Right lobe of liver (tissue), 6 donors: ENCODE results near the gene GARIN5A. TPM values are rescaled to one million over a fixed set of nuclear protein-coding genes. Genes with fewer than 3 reads are reported as not detected.

Experiments
- ATAC-seq, 4 donors: fragments of 200-7000 bp; cut with Tn5 transposase; one replicate each; pipeline ENCODE4 v1.9.1; 2020; ENCODE audit warnings: mild to moderate bottlenecking in 4 of 4, moderate library complexity in 4 of 4
- DNase-seq, 3 donors: peaks; one replicate each; pipeline ENCODE4 v3.0.0-alpha.2; 2020
- H3K27ac ChIP-seq, 3 donors: fragments of 200-600 bp; one replicate each; pipeline ENCODE4 v1.8.0; 2022
- H3K27me3 ChIP-seq, 2 donors: fragments of 200-600 bp; one replicate each; pipeline ENCODE4 v1.8.0; 2022
- H3K36me3 ChIP-seq, 4 donors: fragments of 200-600 bp; sonication (generic) in 1 of 4; one replicate each; pipeline versions ENCODE4 v1.5.1 to v1.8.0; 2017 to 2022; ENCODE audit warnings: control low read depth in 1 of 4
- H3K4me1 ChIP-seq, 4 donors: fragments of 200-600 bp; sonication (generic) in 1 of 4; one replicate each; pipeline versions ENCODE4 v1.5.1 to v1.8.0; 2017 to 2022; ENCODE audit warnings: control low read depth in 1 of 4
- H3K4me3 ChIP-seq, 3 donors: fragments of 200-600 bp; one replicate each; pipeline ENCODE4 v1.8.0; 2022
- H3K9me3 ChIP-seq, 4 donors: fragments of 200-600 bp; sonication (generic) in 1 of 4; one replicate each; pipeline versions ENCODE4 v1.5.1 to v1.8.0; 2017 to 2022; ENCODE audit warnings: control low read depth in 1 of 4
- POLR2A ChIP-seq: fragments of 450-650 bp; IDR thresholded peaks from one replicate; pipeline ENCODE4 v1.6.1; 2017; ENCODE audit warnings: antibody characterized with exemption, mild to moderate bottlenecking
- WGBS: methylation state at CpG from one replicate; pipeline ENCODE4 v1.1.6; 2018; ENCODE audit warnings: low coverage, low lambda C conversion rate; ENCODE audit not compliant: insufficient coverage; ENCODE audit errors: missing lambda C conversion rate; 5-methylcytosine and 5-hydroxymethylcytosine counted together
- intact Hi-C, 2 donors: fragments of 100-400 bp; cut with DNase I; formaldehyde crosslinking; loops; one replicate each; pipeline versions ENCODE4 v1.11.2 to v1.14.1; 2022
- total RNA-seq, 6 experiments: library from RNA; depleted of rRNA in 2 of 6; stranded (reverse); fragments of >200 nt in 2 of 6; fragmentation: NEBNext Ultra II Directional in 3 of 6; extraction: Animal tissue kit (Norgen Biotek cat#: 25700) in 3 of 6; gene quantifications; one replicate each; pipeline versions ENCODE4 v1.1.0 to v1.2.4, GENCODE V29; 2016 to 2023
- TF ChIP-seq, protein P1 (sequence below), 4 donors: fragments of 200-600 bp in 3 of 4; fragments of 450-650 bp in 1 of 4; IDR thresholded peaks; one replicate each; pipeline versions ENCODE4 v1.5.1 to v1.8.0; 2016 to 2022; ENCODE audit warnings: antibody characterized with exemption in 4 of 4, mild to moderate bottlenecking in 2 of 4
- donor health status: DM: no; HTN: yes; CAD: no.
- donor health status: DM: no; HTN: no; CAD: no.
- donor health status: DM: no; HTN: no; CAD: no.
- donor health status: DM: no; HTN: yes; CAD: no.
- donor health status: DM: no; HTN: yes; CAD: no.

Gene GARIN5A
- total RNA-seq, 6 experiments from 2014 or later, result 0.68 to 2.3 (median 1.5) TPM

DNA sequence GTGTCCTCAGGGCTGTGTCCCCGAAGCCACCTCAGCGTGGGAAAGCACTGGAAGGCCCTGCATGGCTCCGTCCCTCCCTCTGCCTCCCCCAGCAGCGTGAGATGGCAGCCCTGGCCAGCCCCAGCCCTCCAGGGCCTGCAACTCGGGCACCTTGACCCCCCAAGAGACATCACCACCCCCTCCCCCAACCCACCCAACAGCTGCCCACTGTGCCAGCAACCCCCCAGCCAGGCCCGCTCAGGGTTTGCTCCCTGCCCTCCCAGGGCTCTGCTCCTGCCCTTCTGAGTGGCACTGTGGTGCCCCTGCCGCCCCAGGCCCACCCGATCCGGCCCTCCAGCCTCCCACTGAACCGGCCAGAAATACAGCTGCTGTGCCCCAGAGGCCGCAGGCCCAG, 38.5 kb upstream of the GARIN5A start:
- no peaks in the 10 kb centered on the region for H3K36me3 ChIP-seq
- no peak overlapping the region for H3K4me3 ChIP-seq
- peaks cover 0 to 17% (median 4%) of the 10 kb centered on the region in 4 donors for H3K4me1 ChIP-seq
- TF ChIP-seq, protein P1, sequence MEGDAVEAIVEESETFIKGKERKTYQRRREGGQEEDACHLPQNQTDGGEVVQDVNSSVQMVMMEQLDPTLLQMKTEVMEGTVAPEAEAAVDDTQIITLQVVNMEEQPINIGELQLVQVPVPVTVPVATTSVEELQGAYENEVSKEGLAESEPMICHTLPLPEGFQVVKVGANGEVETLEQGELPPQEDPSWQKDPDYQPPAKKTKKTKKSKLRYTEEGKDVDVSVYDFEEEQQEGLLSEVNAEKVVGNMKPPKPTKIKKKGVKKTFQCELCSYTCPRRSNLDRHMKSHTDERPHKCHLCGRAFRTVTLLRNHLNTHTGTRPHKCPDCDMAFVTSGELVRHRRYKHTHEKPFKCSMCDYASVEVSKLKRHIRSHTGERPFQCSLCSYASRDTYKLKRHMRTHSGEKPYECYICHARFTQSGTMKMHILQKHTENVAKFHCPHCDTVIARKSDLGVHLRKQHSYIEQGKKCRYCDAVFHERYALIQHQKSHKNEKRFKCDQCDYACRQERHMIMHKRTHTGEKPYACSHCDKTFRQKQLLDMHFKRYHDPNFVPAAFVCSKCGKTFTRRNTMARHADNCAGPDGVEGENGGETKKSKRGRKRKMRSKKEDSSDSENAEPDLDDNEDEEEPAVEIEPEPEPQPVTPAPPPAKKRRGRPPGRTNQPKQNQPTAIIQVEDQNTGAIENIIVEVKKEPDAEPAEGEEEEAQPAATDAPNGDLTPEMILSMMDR (IDR thresholded peaks at IDR 0.05), result no peak
- no peak for TF ChIP-seq POLR2A
- intact Hi-C loops, result no loop called here
- ATAC-seq, result no peak
- H3K9me3 ChIP-seq, result no peaks in the 10 kb centered on the region
- H3K27me3 ChIP-seq, result no peaks in the 10 kb centered on the region
- no CpG with 5 or more reads among the region's 11 CpGs for WGBS
- peak in 1 of 3 donors; percentile 49 for DNase-seq
- no peak overlapping the region for H3K27ac ChIP-seq

DNA sequence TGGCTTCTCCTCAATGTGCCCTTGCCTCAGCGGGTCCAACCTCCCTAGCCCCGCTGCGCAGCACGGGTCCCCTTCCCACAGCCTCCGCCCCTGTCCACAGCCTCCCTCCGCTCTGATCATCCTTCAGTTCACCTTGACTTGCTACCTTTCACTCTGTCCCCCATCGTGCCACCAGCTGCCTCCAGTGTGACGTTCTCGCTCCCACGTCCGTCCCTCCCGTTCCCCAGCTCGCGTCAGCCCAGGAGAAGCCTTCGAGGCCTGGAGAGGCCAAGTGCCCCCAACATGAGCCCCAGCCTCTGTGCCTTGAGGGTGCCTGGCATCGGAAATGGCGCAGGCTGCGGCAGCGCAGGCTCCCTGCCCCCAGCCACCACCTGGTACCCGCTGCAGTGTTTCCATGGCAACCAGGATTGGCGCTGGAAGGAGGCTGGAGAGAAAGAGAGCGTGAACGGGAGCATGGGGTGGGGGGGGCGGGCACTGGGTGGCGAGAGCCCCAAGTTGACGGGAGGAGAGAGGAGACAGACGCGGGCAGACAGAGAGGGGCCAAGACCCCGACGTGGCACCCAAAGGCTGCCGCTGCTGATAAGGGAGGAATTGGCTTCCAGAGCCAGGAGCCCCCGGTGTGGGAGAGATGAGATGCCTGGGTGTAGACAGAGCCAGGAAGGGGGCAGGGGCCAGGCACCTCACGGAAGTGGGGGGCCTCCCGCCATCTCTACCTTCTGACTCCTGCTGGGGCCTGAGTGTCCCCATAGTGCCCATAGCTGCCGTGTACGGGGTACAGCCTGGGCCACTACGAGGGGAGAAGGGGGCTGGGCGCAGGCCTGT, 37.9 kb upstream of the GARIN5A start:
- Histone ChIP-seq H3K4me3 (no peak overlapping the region), H3K4me1 (peaks cover 0 to 17% (median 4%) of the 10 kb centered on the region in 4 donors), H3K9me3 (no peaks in the 10 kb centered on the region), H3K27ac (no peak overlapping the region), H3K36me3 (no peaks in the 10 kb centered on the region), H3K27me3 (no peaks in the 10 kb centered on the region)
- TF ChIP-seq, protein P1 (IDR thresholded peaks at IDR 0.05), result no peak
- no peak for TF ChIP-seq POLR2A
- ATAC-seq, result no peak
- 62% methylated on average over 19 of the region's 38 CpGs for WGBS
- peak in 1 of 3 donors; percentile 50 for DNase-seq
- intact Hi-C loops, result no loop called here

DNA sequence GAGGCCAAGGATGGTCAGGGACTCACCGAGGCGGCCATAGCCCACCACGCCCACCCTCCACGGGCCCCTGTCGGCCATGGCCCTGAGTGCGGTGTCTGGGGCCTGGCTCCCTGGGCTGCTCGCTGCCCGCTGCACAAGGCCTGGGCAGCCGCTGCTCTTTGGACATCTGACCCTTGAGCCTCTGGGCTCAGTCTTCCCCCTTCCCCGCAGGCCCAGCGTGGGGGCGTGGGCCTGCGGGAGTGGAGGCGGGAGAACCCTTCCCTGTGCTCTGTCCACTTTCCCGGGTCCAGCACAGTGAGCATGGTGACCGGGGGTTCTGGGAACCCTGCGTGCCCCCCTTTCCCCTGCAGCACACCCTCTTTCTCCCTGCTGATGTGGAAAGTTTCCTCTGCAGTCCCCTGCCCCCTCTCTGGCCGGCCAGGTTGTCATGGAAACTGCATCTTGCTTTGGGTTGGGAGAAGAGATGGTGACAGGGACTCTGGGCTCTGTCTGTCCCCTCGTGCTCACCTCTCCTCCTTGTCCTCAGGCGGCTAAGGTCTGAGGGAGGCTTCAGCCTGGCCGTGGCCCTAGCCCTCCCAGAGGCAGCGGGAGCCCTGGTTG, 37.2 kb upstream of the GARIN5A start, which contains the start of gene ASPDH:
Gene ASPDH (minus strand): TSS at position 168 of the 600 bp plus-strand sequence. CDS start 90 bp downstream, at position 78.
- TF ChIP-seq POLR2A, result peak; percentile 75
- TF ChIP-seq, protein P1 (IDR thresholded peaks at IDR 0.05), result no peak
- no peaks in the 10 kb centered on the region for H3K27me3 ChIP-seq
- peaks cover 0 to 17% (median 4%) of the 10 kb centered on the region in 4 donors for H3K4me1 ChIP-seq
- ATAC-seq (peak; percentile 55 to 70 (median 62)), DNase-seq (peak in 2 of 3 donors; percentile 78 to 81)
- H3K27ac ChIP-seq, result peak within 1 kb of the TSS; percentile 63 to 85 (median 72)
- intact Hi-C loops, result no loop called here
- no peaks in the 10 kb centered on the region for H3K36me3 ChIP-seq
- H3K9me3 ChIP-seq, result no peaks in the 10 kb centered on the region
- 32% methylated on average over 9 of the region's 22 CpGs for WGBS
- H3K4me3 ChIP-seq, result peak within 1 kb of the TSS; percentile 32 to 59 (median 57)

DNA sequence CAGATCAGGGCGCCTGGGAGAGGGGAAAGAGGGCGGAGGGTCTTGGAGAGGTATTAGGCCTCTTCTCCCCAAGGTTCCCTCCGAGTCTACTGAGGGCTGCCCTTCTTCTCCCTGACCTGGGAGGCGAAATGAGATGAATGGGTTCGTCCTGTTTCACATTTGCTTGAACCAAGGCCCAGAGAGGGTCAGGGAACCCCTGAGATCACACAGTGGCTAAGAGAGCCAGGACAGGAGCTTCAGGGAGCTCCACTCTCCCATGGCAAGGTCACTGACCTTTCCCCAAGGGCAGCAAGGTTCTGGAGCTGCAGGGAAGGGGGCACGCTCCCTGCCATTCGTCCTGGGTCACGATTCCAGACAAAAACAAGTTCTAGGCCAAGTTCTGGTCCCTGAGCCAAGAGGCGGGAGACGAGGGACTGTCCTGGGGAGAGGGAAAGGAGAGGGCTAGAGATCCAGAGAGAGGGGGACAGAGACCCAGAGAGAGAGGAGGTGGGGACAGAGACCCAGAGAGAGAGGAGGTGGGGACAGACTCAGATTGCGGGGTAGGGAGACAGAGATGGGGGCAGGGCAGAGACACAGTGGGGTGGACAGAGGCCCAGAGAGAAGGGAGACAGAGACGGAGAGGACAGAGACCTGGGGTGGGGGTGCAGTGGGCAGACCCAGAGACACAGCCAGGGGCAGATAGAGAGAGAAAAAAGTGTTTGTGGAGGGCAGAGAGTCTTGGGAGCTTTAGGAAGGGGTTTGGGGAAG, 36.5 kb upstream of the GARIN5A start:
- Histone ChIP-seq H3K4me3 (peak overlapping the region; percentile 32 to 59 (median 57)), H3K27ac (peak overlapping the region; percentile 63 to 85 (median 72)), H3K4me1 (peaks cover 0 to 17% (median 4%) of the 10 kb centered on the region in 4 donors), H3K9me3 (no peaks in the 10 kb centered on the region), H3K27me3 (no peaks in the 10 kb centered on the region), H3K36me3 (no peaks in the 10 kb centered on the region)
- TF ChIP-seq, protein P1 (IDR thresholded peaks at IDR 0.05), result no peak
- no peak for TF ChIP-seq POLR2A
- ATAC-seq (peak; percentile 1 to 15 (median 2)), DNase-seq (peak in 1 of 3 donors; percentile 60)
- 13% methylated on average over 8 of the region's 12 CpGs for WGBS
- intact Hi-C loops, result no loop called here
